B cell (primary cell): ENCODE measurements around the gene ASPSCR1. TPM values are rescaled to one million over a fixed set of nuclear protein-coding genes. Genes with fewer than 3 reads are reported as not detected.

Experiments used
- ATAC-seq: fragments of 200-7000 bp; cut with Tn5 transposase; one replicate; pipeline ENCODE4 v1.10.0; 2021; ENCODE audit warnings: low read depth, mild to moderate bottlenecking, moderate number of reproducible peaks, moderate library complexity
- CTCF ChIA-PET: fragments of 350-600 bp; sonication (Branson Sonifier 250); formaldehyde crosslinking; loops from one replicate; lab custom pipeline; 2021; ENCODE audit warnings: antibody characterized with exemption, inconsistent platforms; lab: Charles Lee
- POLR2A ChIA-PET: fragments of 350-600 bp; sonication (Branson Sonifier 250); formaldehyde crosslinking; loops from one replicate; lab custom pipeline; 2021; ENCODE audit warnings: antibody characterized with exemption; lab: Charles Lee
- DNase-seq: peaks from one replicate; pipeline ENCODE4 v3.0.0; 2013
- H2AFZ ChIP-seq: 2 replicates; pipeline ENCODE4 v1.6.1; 2012; ENCODE audit warnings: mild to moderate bottlenecking, low read depth, low read length; ENCODE audit not compliant: insufficient read depth, poor library complexity, severe bottlenecking
- H3K27ac ChIP-seq, 2 donors: 1 replicate in 1 of 2; 2 replicates in 1 of 2; pipeline ENCODE4 v1.5.1; 2012 to 2013; ENCODE audit warnings: low read length in 2 of 2, mild to moderate bottlenecking in 2 of 2, moderate library complexity in 1 of 2
- H3K27me3 ChIP-seq, 4 experiments: fragments of 200-600 bp in 1 of 4; sonication (generic) in 1 of 4; replicated peaks in 1 of 4; 1 replicate in 2 of 4; 2 replicates in 2 of 4; pipeline versions ENCODE4 v1.6.1 to v1.7.0; 2013 to 2016; ENCODE audit warnings: low read length in 3 of 4, mild to moderate bottlenecking in 2 of 4, mixed read lengths in 1 of 4, moderate library complexity in 1 of 4; ENCODE audit not compliant: insufficient read depth in 4 of 4, control insufficient read depth in 3 of 4; ENCODE audit errors: control extremely low read depth in 1 of 4
- H3K36me3 ChIP-seq, 2 experiments: replicated peaks in 1 of 2; 1 replicate in 1 of 2; 2 replicates in 1 of 2; pipeline versions ENCODE4 v1.6.1 to v1.7.1; 2013; ENCODE audit warnings: low read length in 1 of 2; ENCODE audit not compliant: insufficient read depth in 2 of 2, control insufficient read depth in 1 of 2; ENCODE audit errors: control extremely low read depth in 1 of 2, extremely low read depth in 1 of 2
- H3K4me1 ChIP-seq, 2 donors: fragments of 200-600 bp in 1 of 2; sonication (generic) in 1 of 2; 1 replicate in 1 of 2; 2 replicates in 1 of 2; pipeline versions ENCODE4 v1.5.1 to v1.6.1; 2013 to 2017; ENCODE audit warnings: low read length in 2 of 2; ENCODE audit not compliant: control insufficient read depth in 2 of 2, insufficient read depth in 2 of 2
- H3K4me2 ChIP-seq: replicated peaks from 2 replicates; pipeline ENCODE3; 2012; ENCODE audit warnings: mild to moderate bottlenecking, low read depth, low read length; ENCODE audit not compliant: poor library complexity, severe bottlenecking
- H3K4me3 ChIP-seq, 5 experiments: fragments of 200-600 bp in 1 of 5; sonication (generic) in 1 of 5; 1 replicate in 3 of 5; 2 replicates in 2 of 5; pipeline versions ENCODE4 v1.5.1 to v1.7.0; 2011 to 2016; ENCODE audit warnings: low read length in 4 of 5, mild to moderate bottlenecking in 4 of 5, low read depth in 2 of 5, control low read depth in 1 of 5, moderate library complexity in 1 of 5; ENCODE audit not compliant: insufficient read depth in 1 of 5; ENCODE audit errors: control extremely low read depth in 1 of 5, extremely low read depth in 1 of 5
- H3K79me2 ChIP-seq: fragments of 200-600 bp; sonication (generic); one replicate; pipeline ENCODE4 v1.6.0; 2016; ENCODE audit warnings: low read length; ENCODE audit not compliant: control insufficient read depth, insufficient read depth
- H3K9ac ChIP-seq: fragments of 200-600 bp; sonication (generic); 2 replicates; pipeline ENCODE4 v1.6.1; 2017; ENCODE audit warnings: mild to moderate bottlenecking, low read length, moderate library complexity
- H3K9me3 ChIP-seq, 3 donors: one replicate each; pipeline versions ENCODE4 v1.6.1 to v1.7.1; 2013; ENCODE audit warnings: low read length in 2 of 3; ENCODE audit not compliant: control insufficient read depth in 2 of 3, insufficient read depth in 1 of 3; ENCODE audit errors: control extremely low read depth in 1 of 3
- H4K20me1 ChIP-seq: 2 replicates; pipeline ENCODE4 v1.6.0; 2012; ENCODE audit warnings: mild to moderate bottlenecking, low read length; ENCODE audit not compliant: insufficient read depth, control insufficient read depth, poor library complexity, severe bottlenecking
- H3K27ac Mint-ChIP-seq: one replicate; pipeline ENCODE4 v1.8.0; 2021; ENCODE audit warnings: mixed read lengths
- H3K27me3 Mint-ChIP-seq: one replicate; pipeline ENCODE4 v1.8.0; 2021; ENCODE audit warnings: mixed read lengths
- H3K4me1 Mint-ChIP-seq: one replicate; pipeline ENCODE4 v1.8.0; 2021; ENCODE audit warnings: mixed read lengths
- H3K4me3 Mint-ChIP-seq: one replicate; pipeline ENCODE4 v1.8.0; 2021; ENCODE audit warnings: mixed read lengths
- H3K9me3 Mint-ChIP-seq: one replicate; pipeline ENCODE4 v1.8.0; 2022; ENCODE audit warnings: mixed read lengths; ENCODE audit not compliant: insufficient read depth
- CTCF ChIP-seq: fragments of 200-600 bp; IDR thresholded peaks from one replicate; pipeline ENCODE4 v1.8.0; 2022; ENCODE audit warnings: antibody characterized with exemption, mild to moderate bottlenecking
- EZH2 ChIP-seq: IDR thresholded peaks from 2 replicates; pipeline ENCODE4 v1.6.1; 2012; ENCODE audit warnings: borderline replicate concordance, low read depth, mild to moderate bottlenecking, moderate library complexity, low read length; ENCODE audit not compliant: insufficient read depth, poor library complexity, severe bottlenecking
- WGBS: methylation state at CpG from one replicate; pipeline ENCODE4 v1.1.5; 2013; ENCODE audit warnings: missing lambda C conversion rate; ENCODE audit not compliant: insufficient coverage; 5-methylcytosine and 5-hydroxymethylcytosine counted together
- intact Hi-C: fragments of 100-400 bp; cut with micrococcal nuclease; formaldehyde crosslinking; loops from one replicate; pipeline ENCODE4 v1.10.0; 2022
- polyA plus RNA-seq: library from polyadenylated mRNA; depleted of rRNA; stranded (reverse); fragments of >200 nt; gene quantifications from 2 replicates; pipeline ENCODE4 v1.2.3, GENCODE V29; 2012
- total RNA-seq, 2 donors: library from RNA; stranded (reverse); fragments of 120-200 nt in 1 of 2; gene quantifications; 1 replicate in 1 of 2; 2 replicates in 1 of 2; pipeline versions ENCODE4 v1.2.3 to v1.2.4, GENCODE V29; 2013 to 2022

Gene ASPSCR1
- total and polyA plus RNA-seq, 2 donors (not counting 1 experiment from before 2014, with no cell fraction given) = 34.0 to 46.7 TPM

- Histone ChIP-seq H3K9ac (no peak overlapping the region), H3K4me2 (no peak overlapping the region), H3K36me3 (no peaks in the 10 kb centered on the region), H3K27ac (no peak overlapping the region), H3K4me3 (no peak overlapping the region), H3K9me3 (no peaks in the 10 kb centered on the region), H3K27me3 (peaks cover 0 to 8% (median 0%) of the 10 kb centered on the region in 4 experiments), H3K4me1 (no peaks in the 10 kb centered on the region), H4K20me1 (no peaks in the 10 kb centered on the region), H2AFZ (no peak overlapping the region), H3K79me2 (no peaks in the 10 kb centered on the region)
- DNase-seq (no peak), ATAC-seq (no peak)
- no peak overlapping the region for H3K27ac Mint-ChIP-seq
- POLR2A ChIA-PET = no interaction called here
- CTCF ChIA-PET = no interaction called here
- intact Hi-C loops = no loop called here
- H3K4me3 Mint-ChIP-seq = no peak overlapping the region
- no peaks in the 10 kb centered on the region for H3K9me3 Mint-ChIP-seq
- H3K27me3 Mint-ChIP-seq = peaks cover 5% of the 10 kb centered on the region
- TF ChIP-seq CTCF = no peak
- no peak for TF ChIP-seq EZH2
- no peaks in the 10 kb centered on the region for H3K4me1 Mint-ChIP-seq
- 80% methylated on average over 15 of the region's 17 CpGs for WGBS
Measured at GRCh38 chr17:81948635-81949378, 28.6 kb upstream of the ASPSCR1 start.

- no peaks in the 10 kb centered on the region for H3K36me3 ChIP-seq
- intact Hi-C loops = no loop called here
- POLR2A ChIA-PET = no interaction called here
- no peak overlapping the region for H2AFZ ChIP-seq
- no peak overlapping the region for H3K27ac ChIP-seq
- Mint-ChIP-seq H3K9me3 (no peaks in the 10 kb centered on the region), H3K4me3 (no peak overlapping the region), H3K27ac (no peak overlapping the region), H3K4me1 (no peaks in the 10 kb centered on the region), H3K27me3 (peaks cover 5% of the 10 kb centered on the region)
- no peaks in the 10 kb centered on the region for H3K4me1 ChIP-seq
- no peak for ATAC-seq
- 92% methylated on average over 14 of the region's 15 CpGs for WGBS
- H3K9ac ChIP-seq = no peak overlapping the region
- no peak overlapping the region for H3K4me2 ChIP-seq
- no peak overlapping the region for H3K4me3 ChIP-seq
- TF ChIP-seq CTCF (no peak), EZH2 (no peak)
- peaks cover 0 to 12% (median 0%) of the 10 kb centered on the region in 4 experiments for H3K27me3 ChIP-seq
- no peaks in the 10 kb centered on the region for H3K9me3 ChIP-seq
- H4K20me1 ChIP-seq = no peaks in the 10 kb centered on the region
- CTCF ChIA-PET = interaction anchor here (2.1 kb wide), 1 partner anchor 9 kb away, joined by 6 read pairs; no protein-coding TSS in a partner anchor
- no peaks in the 10 kb centered on the region for H3K79me2 ChIP-seq
- DNase-seq = no peak
Measured at GRCh38 chr17:81950501-81950900, 26.9 kb upstream of the ASPSCR1 start.
